PFSK-1 (cell line): ENCODE measurements around the gene PCDHB1.

Experiments used
- FOXP2 ChIP-seq: optimal IDR thresholded peaks from 2 replicates; pipeline ENCODE3; 2011; ENCODE audit warnings: borderline replicate concordance, control low read depth, inconsistent platforms; ENCODE audit not compliant: insufficient read depth; ENCODE audit errors: extremely low read length, extremely low read depth
- POLR2AphosphoS5 ChIP-seq: IDR thresholded peaks from 2 replicates; pipeline ENCODE4 v1.6.1; 2012; ENCODE audit warnings: low read depth, mild to moderate bottlenecking, control low read depth, low read length, moderate library complexity
- SIN3A ChIP-seq: IDR thresholded peaks from 2 replicates; pipeline ENCODE4 v1.6.1; 2012; ENCODE audit warnings: mild to moderate bottlenecking, low read length, moderate library complexity, borderline replicate concordance; ENCODE audit not compliant: insufficient read depth
- TAF1 ChIP-seq: IDR thresholded peaks from 2 replicates; pipeline ENCODE4 v1.6.1; 2012; ENCODE audit warnings: low read length, control low read depth, borderline replicate concordance; ENCODE audit not compliant: insufficient read depth
- TF ChIP-seq, protein P1 (sequence below), 2 experiments: IDR thresholded peaks; 2 replicates each; pipeline versions ENCODE4 v1.6.1 to v1.8.0; 2011 to 2012; ENCODE audit warnings: low read depth in 2 of 2, low read length in 2 of 2, control low read depth in 1 of 2, inconsistent platforms in 1 of 2, mild to moderate bottlenecking in 1 of 2, moderate library complexity in 1 of 2; ENCODE audit not compliant: insufficient read depth in 1 of 2

The PCDHB1 gene

DNA sequence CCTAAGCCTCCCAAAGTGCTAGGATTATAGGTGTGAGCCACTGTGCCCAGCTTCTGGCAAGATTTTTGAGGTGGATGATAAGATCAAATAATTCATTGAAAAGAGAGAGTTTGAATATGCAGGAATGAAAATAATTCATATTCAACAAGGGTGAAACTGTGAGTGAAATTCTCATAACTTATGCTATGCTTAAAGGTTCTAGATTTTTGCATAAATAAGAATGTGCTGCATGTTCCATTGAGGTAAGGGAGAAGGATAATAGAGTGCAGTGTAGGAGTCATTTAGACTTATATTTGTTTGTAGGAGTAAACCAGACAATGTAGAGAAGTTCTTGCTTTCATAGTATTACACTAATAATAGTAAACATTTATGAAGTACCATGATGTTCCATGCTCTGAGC lies 31.1 kb downstream of the PCDHB1 start:
- TF ChIP-seq FOXP2 (no peak), POLR2AphosphoS5 (no peak), TAF1 (no peak), SIN3A (no peak)
- TF ChIP-seq, protein P1, sequence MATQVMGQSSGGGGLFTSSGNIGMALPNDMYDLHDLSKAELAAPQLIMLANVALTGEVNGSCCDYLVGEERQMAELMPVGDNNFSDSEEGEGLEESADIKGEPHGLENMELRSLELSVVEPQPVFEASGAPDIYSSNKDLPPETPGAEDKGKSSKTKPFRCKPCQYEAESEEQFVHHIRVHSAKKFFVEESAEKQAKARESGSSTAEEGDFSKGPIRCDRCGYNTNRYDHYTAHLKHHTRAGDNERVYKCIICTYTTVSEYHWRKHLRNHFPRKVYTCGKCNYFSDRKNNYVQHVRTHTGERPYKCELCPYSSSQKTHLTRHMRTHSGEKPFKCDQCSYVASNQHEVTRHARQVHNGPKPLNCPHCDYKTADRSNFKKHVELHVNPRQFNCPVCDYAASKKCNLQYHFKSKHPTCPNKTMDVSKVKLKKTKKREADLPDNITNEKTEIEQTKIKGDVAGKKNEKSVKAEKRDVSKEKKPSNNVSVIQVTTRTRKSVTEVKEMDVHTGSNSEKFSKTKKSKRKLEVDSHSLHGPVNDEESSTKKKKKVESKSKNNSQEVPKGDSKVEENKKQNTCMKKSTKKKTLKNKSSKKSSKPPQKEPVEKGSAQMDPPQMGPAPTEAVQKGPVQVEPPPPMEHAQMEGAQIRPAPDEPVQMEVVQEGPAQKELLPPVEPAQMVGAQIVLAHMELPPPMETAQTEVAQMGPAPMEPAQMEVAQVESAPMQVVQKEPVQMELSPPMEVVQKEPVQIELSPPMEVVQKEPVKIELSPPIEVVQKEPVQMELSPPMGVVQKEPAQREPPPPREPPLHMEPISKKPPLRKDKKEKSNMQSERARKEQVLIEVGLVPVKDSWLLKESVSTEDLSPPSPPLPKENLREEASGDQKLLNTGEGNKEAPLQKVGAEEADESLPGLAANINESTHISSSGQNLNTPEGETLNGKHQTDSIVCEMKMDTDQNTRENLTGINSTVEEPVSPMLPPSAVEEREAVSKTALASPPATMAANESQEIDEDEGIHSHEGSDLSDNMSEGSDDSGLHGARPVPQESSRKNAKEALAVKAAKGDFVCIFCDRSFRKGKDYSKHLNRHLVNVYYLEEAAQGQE (IDR thresholded peaks at IDR 0.05; ENCODE audit: insufficient read depth in 1 of 2, low read depth in 2 of 2, low read length in 2 of 2): no peak

DNA sequence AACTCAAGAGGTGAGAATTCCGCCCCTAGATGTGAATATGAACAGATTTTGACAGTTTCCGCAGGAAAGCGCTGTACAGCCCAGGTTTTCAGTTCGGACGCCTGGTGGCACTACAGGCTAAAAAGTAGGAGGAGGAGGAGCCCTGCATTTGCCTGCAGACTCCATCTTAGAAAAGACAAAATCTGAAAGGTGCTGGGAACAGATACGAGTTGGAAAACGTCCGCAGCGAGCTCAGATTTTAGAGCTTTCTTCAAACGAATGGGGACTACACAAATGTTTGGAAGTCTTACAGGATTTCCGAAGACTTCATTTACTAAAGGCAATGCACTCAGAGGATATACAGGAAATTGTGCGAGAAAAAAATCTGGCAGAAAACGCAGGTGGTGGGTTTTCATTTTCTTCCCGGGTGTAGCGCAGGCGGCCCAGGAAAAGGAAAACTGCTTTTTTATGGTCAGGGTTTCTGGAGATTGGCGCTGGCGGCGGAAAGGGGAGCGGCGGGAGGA lies 33.4 kb downstream of the PCDHB1 start:
- TF ChIP-seq TAF1 (no peak), POLR2AphosphoS5 (no peak; the same call in 1 of the 2 replicates), FOXP2 (no peak)
- TF ChIP-seq, protein P1 (IDR thresholded peaks at IDR 0.05; ENCODE audit: insufficient read depth in 1 of 2, low read depth in 2 of 2, low read length in 2 of 2): no peak

DNA sequence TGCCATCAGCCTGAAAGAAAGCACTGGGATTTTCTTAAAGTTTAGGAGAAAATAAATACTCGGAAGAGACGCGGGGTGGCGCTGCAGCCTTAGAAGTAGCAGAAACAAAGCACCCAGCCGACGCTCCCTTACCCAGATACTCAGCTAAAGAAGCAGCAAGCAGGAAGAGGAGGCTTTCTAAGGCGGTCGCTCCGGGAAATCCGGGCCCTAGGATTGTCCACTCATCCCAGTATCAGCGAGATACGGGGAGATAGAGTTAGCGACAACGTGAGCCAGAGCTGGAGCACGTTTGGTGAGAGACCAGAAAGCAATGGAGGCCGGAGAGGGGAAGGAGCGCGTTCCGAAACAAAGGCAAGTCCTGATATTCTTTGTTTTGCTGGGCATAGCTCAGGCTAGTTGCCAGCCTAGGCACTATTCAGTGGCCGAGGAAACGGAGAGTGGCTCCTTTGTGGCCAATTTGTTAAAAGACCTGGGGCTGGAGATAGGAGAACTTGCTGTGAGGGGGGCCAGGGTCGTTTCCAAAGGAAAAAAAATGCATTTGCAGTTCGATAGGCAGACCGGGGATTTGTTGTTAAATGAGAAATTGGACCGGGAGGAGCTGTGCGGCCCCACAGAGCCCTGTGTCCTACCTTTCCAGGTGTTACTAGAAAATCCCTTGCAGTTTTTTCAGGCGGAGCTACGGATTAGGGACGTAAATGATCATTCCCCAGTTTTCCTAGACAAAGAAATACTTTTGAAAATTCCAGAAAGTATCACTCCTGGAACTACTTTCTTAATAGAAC lies 43.5 kb downstream of the PCDHB1 start, which contains the start of gene PCDHB2:
PCDHB2 (plus strand) TSS at position 135 of the 782 bp plus-strand sequence; CDS start at position 311, 176 bp downstream.
- TF ChIP-seq POLR2AphosphoS5 (peak; percentile 61; the same call in 1 of the 2 replicates), SIN3A (no peak), FOXP2 (no peak), TAF1 (no peak)
- TF ChIP-seq, protein P1 (IDR thresholded peaks at IDR 0.05; ENCODE audit: insufficient read depth in 1 of 2, low read depth in 2 of 2, low read length in 2 of 2): no peak

DNA sequence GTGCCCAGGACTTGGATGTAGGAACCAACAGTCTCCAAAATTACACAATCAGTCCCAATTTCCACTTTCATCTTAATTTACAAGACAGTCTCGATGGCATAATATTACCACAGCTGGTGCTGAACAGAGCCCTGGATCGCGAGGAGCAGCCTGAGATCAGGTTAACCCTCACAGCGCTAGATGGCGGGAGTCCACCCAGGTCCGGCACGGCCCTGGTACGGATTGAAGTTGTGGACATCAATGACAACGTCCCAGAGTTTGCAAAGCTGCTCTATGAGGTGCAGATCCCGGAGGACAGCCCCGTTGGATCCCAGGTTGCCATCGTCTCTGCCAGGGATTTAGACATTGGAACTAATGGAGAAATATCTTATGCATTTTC lies 44.1 kb downstream of the PCDHB1 start:
- TF ChIP-seq FOXP2: no peak
- TF ChIP-seq, protein P1 (IDR thresholded peaks at IDR 0.05; ENCODE audit: insufficient read depth in 1 of 2, low read depth in 2 of 2, low read length in 2 of 2): no peak
- TF ChIP-seq TAF1: no peak
- no peak for TF ChIP-seq POLR2AphosphoS5
- no peak for TF ChIP-seq SIN3A
